DOHH2 (cell line): Measurements from ENCODE around the gene FRAS1.

ENCODE experiments used
- H3F3A ChIP-seq: fragments of 200-600 bp; sonication (generic), shearing (Covaris generic); 2 replicates; pipeline ENCODE4 v1.6.0; 2016; ENCODE audit warnings: antibody characterized with exemption, mild to moderate bottlenecking; ENCODE audit not compliant: control insufficient read depth, insufficient read depth
- H3K27ac ChIP-seq: fragments of 200-600 bp; sonication (generic); 2 replicates; pipeline ENCODE4 v1.5.1; 2014; ENCODE audit warnings: low read depth, mild to moderate bottlenecking, low read length, moderate library complexity
- H3K27me3 ChIP-seq: fragments of 200-600 bp; sonication (generic); 2 replicates; pipeline ENCODE4 v1.6.1; 2014; ENCODE audit warnings: mild to moderate bottlenecking, low read length, mixed read lengths; ENCODE audit not compliant: control insufficient read depth
- H3K36me3 ChIP-seq: fragments of 200-600 bp; sonication (generic); 2 replicates; pipeline ENCODE4 v1.6.1; 2014; ENCODE audit warnings: mild to moderate bottlenecking, low read length, moderate library complexity, mixed read lengths; ENCODE audit not compliant: control insufficient read depth
- H3K4me1 ChIP-seq: fragments of 200-600 bp; sonication (generic); 2 replicates; pipeline ENCODE4 v1.6.1; 2014; ENCODE audit warnings: mild to moderate bottlenecking, low read length, mixed read lengths; ENCODE audit not compliant: control insufficient read depth
- H3K4me2 ChIP-seq: fragments of 200-600 bp; sonication (generic); 2 replicates; pipeline ENCODE4 v1.6.0; 2014; ENCODE audit warnings: mild to moderate bottlenecking, low read length, moderate library complexity
- H3K4me3 ChIP-seq: fragments of 200-600 bp; sonication (generic); 2 replicates; pipeline ENCODE4 v1.5.1; 2014; ENCODE audit warnings: mild to moderate bottlenecking, low read length, mixed read lengths
- H3K79me2 ChIP-seq: fragments of 200-600 bp; sonication (generic); 2 replicates; pipeline ENCODE4 v1.6.1; 2014; ENCODE audit warnings: mild to moderate bottlenecking, low read length, mixed read lengths; ENCODE audit not compliant: control insufficient read depth
- H3K9me2 ChIP-seq: fragments of 200-600 bp; sonication (generic); replicated peaks from 2 replicates; pipeline ENCODE4 v1.6.1; 2014; ENCODE audit warnings: mild to moderate bottlenecking, low read length, mixed read lengths; ENCODE audit not compliant: control insufficient read depth
- H3K9me3 ChIP-seq: fragments of 200-600 bp; sonication (generic); 2 replicates; pipeline ENCODE4 v1.6.1; 2014; ENCODE audit warnings: antibody characterized with exemption, low read length, mixed read lengths; ENCODE audit not compliant: control insufficient read depth, insufficient read depth
- H4K20me1 ChIP-seq: fragments of 200-600 bp; sonication (generic); 2 replicates; pipeline ENCODE4 v1.6.0; 2014; ENCODE audit warnings: low read depth, mild to moderate bottlenecking, antibody characterized with exemption, low read length, moderate library complexity; ENCODE audit not compliant: control insufficient read depth, insufficient read depth
- EZH2phosphoT487 ChIP-seq: fragments of 200-600 bp; sonication (generic); IDR thresholded peaks from 2 replicates; pipeline ENCODE4 v1.6.1; 2017; ENCODE audit warnings: borderline replicate concordance, mild to moderate bottlenecking, antibody characterized with exemption, low read length, moderate library complexity, mixed read lengths
- TF ChIP-seq, protein P1 (sequence below): fragments of 200-600 bp; sonication (generic); IDR thresholded peaks from one replicate; pipeline ENCODE4 v1.5.1; 2014; ENCODE audit warnings: antibody characterized with exemption, mild to moderate bottlenecking, low read depth, low read length; ENCODE audit not compliant: poor library complexity, severe bottlenecking

FRAS1 gene

DNA sequence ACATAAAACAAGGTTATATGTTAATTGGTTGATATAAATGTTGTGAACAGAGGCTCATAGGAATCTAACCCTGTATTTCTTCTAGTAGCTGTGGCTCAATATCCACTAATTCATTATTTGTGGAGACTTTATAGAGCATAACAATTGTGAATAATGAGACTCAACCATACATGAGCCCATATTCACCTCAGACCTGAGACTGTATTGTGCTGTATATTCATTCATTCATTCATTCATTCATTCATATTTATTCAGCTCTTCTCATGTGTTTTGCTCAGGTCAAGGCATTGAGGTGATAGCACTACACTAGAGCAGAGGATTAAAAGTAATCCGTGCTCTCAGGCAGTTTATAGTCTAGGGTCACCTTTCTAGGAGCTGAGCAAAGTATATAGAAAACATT, 470.0 kb downstream of the FRAS1 start:
- no peak for TF ChIP-seq EZH2phosphoT487
- TF ChIP-seq, protein P1, sequence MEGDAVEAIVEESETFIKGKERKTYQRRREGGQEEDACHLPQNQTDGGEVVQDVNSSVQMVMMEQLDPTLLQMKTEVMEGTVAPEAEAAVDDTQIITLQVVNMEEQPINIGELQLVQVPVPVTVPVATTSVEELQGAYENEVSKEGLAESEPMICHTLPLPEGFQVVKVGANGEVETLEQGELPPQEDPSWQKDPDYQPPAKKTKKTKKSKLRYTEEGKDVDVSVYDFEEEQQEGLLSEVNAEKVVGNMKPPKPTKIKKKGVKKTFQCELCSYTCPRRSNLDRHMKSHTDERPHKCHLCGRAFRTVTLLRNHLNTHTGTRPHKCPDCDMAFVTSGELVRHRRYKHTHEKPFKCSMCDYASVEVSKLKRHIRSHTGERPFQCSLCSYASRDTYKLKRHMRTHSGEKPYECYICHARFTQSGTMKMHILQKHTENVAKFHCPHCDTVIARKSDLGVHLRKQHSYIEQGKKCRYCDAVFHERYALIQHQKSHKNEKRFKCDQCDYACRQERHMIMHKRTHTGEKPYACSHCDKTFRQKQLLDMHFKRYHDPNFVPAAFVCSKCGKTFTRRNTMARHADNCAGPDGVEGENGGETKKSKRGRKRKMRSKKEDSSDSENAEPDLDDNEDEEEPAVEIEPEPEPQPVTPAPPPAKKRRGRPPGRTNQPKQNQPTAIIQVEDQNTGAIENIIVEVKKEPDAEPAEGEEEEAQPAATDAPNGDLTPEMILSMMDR = no peak
- Histone ChIP-seq H3K4me2 (no peak overlapping the region), H3K4me3 (no peak overlapping the region), H3K27ac (no peak overlapping the region), H3K9me3 (no peaks in the 10 kb centered on the region), H3K9me2 (no peaks in the 10 kb centered on the region), H3K79me2 (no peaks in the 10 kb centered on the region), H3K36me3 (no peaks in the 10 kb centered on the region), H4K20me1 (no peaks in the 10 kb centered on the region), H3K4me1 (no peaks in the 10 kb centered on the region), H3F3A (no peaks in the 10 kb centered on the region), H3K27me3 (no peaks in the 10 kb centered on the region)

DNA sequence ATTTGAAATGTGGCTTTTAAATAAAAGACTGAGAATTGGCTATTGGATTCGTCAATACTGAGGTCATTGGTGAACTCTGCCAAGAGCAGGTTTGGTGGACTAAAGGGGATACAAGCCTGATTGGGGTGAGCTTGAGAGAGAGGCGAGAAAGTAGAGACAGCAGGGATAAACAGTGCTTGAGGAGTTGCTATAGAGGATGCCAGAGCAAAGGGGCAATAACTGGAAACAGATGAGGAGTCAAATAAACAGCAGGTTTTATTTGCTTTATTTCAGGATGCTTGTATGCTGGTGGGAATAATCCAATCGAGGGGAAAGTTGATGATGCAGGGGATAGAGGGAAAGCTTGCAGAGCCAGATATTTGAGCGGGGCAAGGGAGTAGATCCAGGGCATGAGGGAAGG, 470.4 kb downstream of the FRAS1 start:
- H3K4me3 ChIP-seq = no peak overlapping the region
- no peaks in the 10 kb centered on the region for H3K79me2 ChIP-seq
- H3K9me2 ChIP-seq = no peaks in the 10 kb centered on the region
- H3K36me3 ChIP-seq = no peaks in the 10 kb centered on the region
- no peak overlapping the region for H3K4me2 ChIP-seq
- no peaks in the 10 kb centered on the region; the same call in 1 of the 2 replicates for H3K27me3 ChIP-seq
- H4K20me1 ChIP-seq = no peaks in the 10 kb centered on the region
- H3F3A ChIP-seq = no peaks in the 10 kb centered on the region
- no peak for TF ChIP-seq EZH2phosphoT487
- TF ChIP-seq, protein P1 = no peak
- H3K4me1 ChIP-seq = no peaks in the 10 kb centered on the region
- no peaks in the 10 kb centered on the region for H3K9me3 ChIP-seq
- H3K27ac ChIP-seq = no peak overlapping the region

DNA sequence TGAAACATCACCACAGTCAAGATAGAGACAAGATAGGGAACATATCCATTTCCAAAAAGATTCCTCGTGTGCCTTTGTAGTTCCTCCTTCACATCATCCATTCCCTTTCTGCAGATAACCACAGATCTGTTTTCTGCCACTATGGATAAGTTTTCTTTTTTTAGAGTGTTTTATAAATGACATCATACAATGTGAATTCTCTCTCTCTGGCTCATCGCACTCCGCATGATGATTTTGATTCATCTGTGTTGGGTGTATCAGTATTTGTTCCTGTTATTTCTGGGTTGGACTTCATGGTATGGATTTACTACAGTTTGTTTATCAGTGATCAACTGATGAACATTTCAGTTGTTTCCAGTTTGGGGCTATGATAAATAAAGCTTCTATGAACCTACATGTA, 471.2 kb downstream of the FRAS1 start:
- Histone ChIP-seq H3K9me3 (no peaks in the 10 kb centered on the region), H3K4me1 (no peaks in the 10 kb centered on the region), H3K27me3 (peaks cover 3% of the 10 kb centered on the region; the same call in 1 of the 2 replicates), H3K9me2 (no peaks in the 10 kb centered on the region), H3K27ac (no peak overlapping the region), H3K4me3 (no peak overlapping the region), H3K36me3 (no peaks in the 10 kb centered on the region), H3K79me2 (no peaks in the 10 kb centered on the region), H3F3A (no peaks in the 10 kb centered on the region), H3K4me2 (no peak overlapping the region), H4K20me1 (no peaks in the 10 kb centered on the region)
- TF ChIP-seq EZH2phosphoT487 = no peak
- TF ChIP-seq, protein P1 = no peak
